Tibial nerve (tissue), 3 donors: Measurements from ENCODE around the gene HIGD1B.

Source experiments
- POLR2A ChIP-seq, 2 donors: fragments of 450-650 bp; IDR thresholded peaks; one replicate each; pipeline ENCODE4 v1.6.1; 2017; ENCODE audit warnings: antibody characterized with exemption in 2 of 2, mild to moderate bottlenecking in 2 of 2, moderate library complexity in 2 of 2
- TF ChIP-seq, protein P1 (sequence below), 5 experiments: fragments of 200-600 bp in 3 of 5; fragments of 450-650 bp in 2 of 5; sonication (generic) in 3 of 5; IDR thresholded peaks; one replicate each; pipeline ENCODE4 v1.5.1; 2016 to 2019; ENCODE audit warnings: antibody characterized with exemption in 5 of 5, mild to moderate bottlenecking in 3 of 5, moderate library complexity in 2 of 5

DNA sequence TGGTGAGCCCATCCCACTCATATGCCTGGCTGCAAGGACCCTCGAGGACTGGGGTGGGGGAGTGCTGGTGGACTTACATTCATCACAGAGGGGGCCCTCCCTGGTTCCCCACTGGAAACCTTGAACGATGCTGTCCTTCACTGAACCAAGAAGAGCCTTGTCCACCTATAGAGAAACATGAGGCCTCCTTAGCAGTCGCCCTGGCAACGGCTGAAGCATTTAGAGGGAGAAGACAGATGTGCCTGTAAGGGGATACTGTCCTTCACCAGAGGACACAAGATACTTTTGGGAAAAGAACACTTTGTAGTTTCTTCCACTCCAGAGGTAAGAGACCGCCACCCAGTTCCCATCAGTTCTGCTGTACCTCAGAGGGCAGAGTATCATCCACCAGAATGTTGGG, 6.5 kb downstream of the HIGD1B start:
- TF ChIP-seq, protein P1, sequence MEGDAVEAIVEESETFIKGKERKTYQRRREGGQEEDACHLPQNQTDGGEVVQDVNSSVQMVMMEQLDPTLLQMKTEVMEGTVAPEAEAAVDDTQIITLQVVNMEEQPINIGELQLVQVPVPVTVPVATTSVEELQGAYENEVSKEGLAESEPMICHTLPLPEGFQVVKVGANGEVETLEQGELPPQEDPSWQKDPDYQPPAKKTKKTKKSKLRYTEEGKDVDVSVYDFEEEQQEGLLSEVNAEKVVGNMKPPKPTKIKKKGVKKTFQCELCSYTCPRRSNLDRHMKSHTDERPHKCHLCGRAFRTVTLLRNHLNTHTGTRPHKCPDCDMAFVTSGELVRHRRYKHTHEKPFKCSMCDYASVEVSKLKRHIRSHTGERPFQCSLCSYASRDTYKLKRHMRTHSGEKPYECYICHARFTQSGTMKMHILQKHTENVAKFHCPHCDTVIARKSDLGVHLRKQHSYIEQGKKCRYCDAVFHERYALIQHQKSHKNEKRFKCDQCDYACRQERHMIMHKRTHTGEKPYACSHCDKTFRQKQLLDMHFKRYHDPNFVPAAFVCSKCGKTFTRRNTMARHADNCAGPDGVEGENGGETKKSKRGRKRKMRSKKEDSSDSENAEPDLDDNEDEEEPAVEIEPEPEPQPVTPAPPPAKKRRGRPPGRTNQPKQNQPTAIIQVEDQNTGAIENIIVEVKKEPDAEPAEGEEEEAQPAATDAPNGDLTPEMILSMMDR (IDR thresholded peaks at IDR 0.05), result no peak
- TF ChIP-seq POLR2A (IDR thresholded peaks at IDR 0.05), result no peak
